Fibroblast of lung (primary cell): ENCODE measurements around the gene EEF1AKMT3.

Source experiments
- EZH2 ChIP-seq: IDR thresholded peaks from 2 replicates; pipeline ENCODE4 v1.5.1; 2012; ENCODE audit warnings: low read length, control low read depth, mild to moderate bottlenecking; ENCODE audit errors: missing control alignments
- TF ChIP-seq, protein P1 (sequence below), 2 donors: IDR thresholded peaks in 1 of 2; conservative IDR thresholded peaks in 1 of 2; 1 replicate in 1 of 2; 2 replicates in 1 of 2; pipeline ENCODE4 v1.5.1; 2011 to 2012; ENCODE audit warnings: low read length in 2 of 2, control low read depth in 1 of 2, inconsistent platforms in 1 of 2, low read depth in 1 of 2, mild to moderate bottlenecking in 1 of 2

DNA sequence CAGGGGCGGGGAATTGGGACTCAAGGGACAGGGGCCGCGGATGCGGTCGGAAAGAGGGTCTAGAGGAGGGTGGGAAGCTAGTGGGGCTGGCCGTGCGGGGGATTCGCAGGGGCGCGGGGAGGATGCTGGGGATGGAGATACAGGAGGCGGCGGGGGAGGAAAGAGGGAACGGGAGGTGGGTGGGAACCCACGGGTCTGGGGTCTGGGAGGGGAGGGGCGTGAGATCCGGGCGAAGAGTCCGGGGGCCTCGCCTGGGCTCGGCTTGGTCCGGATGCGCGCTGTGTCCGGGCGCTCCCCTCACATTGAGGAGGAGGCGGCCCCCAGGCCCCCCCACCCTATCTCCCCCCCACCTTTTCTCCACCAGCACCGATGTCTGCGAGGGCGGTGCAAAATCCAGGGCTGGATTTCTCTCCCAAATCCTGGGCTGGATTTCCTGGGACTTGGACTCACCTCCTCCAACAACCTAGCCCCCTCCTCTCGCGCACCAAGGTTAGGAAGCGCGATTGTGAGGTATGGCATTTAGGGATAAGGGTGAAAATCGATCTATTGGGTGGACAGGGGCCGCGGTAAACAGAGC, 33.7 kb upstream of the EEF1AKMT3 start, which contains the start of gene AGAP2:
- TF ChIP-seq, protein P1, sequence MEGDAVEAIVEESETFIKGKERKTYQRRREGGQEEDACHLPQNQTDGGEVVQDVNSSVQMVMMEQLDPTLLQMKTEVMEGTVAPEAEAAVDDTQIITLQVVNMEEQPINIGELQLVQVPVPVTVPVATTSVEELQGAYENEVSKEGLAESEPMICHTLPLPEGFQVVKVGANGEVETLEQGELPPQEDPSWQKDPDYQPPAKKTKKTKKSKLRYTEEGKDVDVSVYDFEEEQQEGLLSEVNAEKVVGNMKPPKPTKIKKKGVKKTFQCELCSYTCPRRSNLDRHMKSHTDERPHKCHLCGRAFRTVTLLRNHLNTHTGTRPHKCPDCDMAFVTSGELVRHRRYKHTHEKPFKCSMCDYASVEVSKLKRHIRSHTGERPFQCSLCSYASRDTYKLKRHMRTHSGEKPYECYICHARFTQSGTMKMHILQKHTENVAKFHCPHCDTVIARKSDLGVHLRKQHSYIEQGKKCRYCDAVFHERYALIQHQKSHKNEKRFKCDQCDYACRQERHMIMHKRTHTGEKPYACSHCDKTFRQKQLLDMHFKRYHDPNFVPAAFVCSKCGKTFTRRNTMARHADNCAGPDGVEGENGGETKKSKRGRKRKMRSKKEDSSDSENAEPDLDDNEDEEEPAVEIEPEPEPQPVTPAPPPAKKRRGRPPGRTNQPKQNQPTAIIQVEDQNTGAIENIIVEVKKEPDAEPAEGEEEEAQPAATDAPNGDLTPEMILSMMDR (conservative IDR thresholded peaks at IDR 0.05 in 1 of 2, IDR thresholded peaks at IDR 0.05 in 1 of 2; ENCODE audit: low read depth in 1 of 2, low read length in 2 of 2) = no peak
- TF ChIP-seq EZH2 = peak; percentile 96
